ENCODE measurements around the gene CDR2L. TPM values are rescaled to one million over a fixed set of nuclear protein-coding genes. Genes with fewer than 3 reads are reported as not detected.

Gene CDR2L
- total and polyA plus RNA-seq, 4 donors, result 0.70 to 1.5 (median 0.94) TPM

DNA sequence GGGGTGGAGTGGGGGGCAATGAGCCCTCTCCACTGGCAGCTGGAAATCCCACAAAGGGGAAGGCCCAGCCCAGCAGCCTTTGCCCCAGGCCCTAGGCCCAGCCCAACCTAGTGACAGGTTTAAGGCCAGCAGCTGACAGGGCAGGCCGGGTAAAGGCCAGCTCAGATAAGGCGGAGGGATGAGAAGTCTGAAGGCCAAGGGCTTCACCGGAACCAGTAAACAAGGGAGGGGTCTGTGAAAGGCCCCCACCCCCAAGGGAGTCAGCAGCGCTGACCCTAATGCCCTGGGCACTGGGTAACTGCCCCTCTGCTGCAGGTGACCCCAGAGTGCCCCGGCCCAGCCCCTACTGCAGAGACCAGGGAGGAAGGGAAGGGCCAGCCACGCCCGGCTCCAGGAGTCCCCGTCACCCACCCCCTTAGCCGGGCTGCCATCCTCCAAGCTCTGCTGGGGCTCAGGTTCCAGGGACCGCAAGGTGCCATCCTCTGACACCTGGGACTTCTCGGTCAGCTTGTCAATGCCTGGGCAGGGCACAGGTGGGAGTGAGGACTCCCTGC lies 34.2 kb upstream of the CDR2L start:
- no peak for DNase-seq (ENCODE audit: low spot score)
- H3K36me3 ChIP-seq (ENCODE audit: control insufficient read depth in 4 of 4, insufficient read depth in 3 of 4, low read depth in 1 of 4, low read length in 3 of 4), result peaks cover 0 to 2% (median 1%) of the 10 kb centered on the region in 4 donors
- 74% methylated on average over 11 of the region's 11 CpGs for WGBS
- H3K9ac ChIP-seq (ENCODE audit: low read depth in 1 of 2, low read length in 2 of 2), result no peak overlapping the region
- H3K27me3 ChIP-seq (ENCODE audit: control insufficient read depth in 4 of 4, insufficient read depth in 4 of 4, low read length in 3 of 4), result no peaks in the 10 kb centered on the region
- no peaks in the 10 kb centered on the region for H3K4me1 ChIP-seq (ENCODE audit: control insufficient read depth in 4 of 4, insufficient read depth in 4 of 4, low read length in 3 of 4)
- TF ChIP-seq ATF3 (IDR thresholded peaks at IDR 0.05) (no peak), FOXA2 (IDR thresholded peaks at IDR 0.05) (no peak), NR2F2 (IDR thresholded peaks at IDR 0.05) (no peak), FOXA1 (IDR thresholded peaks at IDR 0.05) (no peak), JUND (IDR thresholded peaks at IDR 0.05) (no peak), GABPA (IDR thresholded peaks at IDR 0.05 in 1 of 2, conservative IDR thresholded peaks at IDR 0.05 in 1 of 2) (no peak), RXRA (IDR thresholded peaks at IDR 0.05) (no peak), YY1 (IDR thresholded peaks at IDR 0.05) (no peak), EGR1 (IDR thresholded peaks at IDR 0.05; ENCODE audit: low read depth in 2 of 2) (no peak)
- TF ChIP-seq, protein P1, sequence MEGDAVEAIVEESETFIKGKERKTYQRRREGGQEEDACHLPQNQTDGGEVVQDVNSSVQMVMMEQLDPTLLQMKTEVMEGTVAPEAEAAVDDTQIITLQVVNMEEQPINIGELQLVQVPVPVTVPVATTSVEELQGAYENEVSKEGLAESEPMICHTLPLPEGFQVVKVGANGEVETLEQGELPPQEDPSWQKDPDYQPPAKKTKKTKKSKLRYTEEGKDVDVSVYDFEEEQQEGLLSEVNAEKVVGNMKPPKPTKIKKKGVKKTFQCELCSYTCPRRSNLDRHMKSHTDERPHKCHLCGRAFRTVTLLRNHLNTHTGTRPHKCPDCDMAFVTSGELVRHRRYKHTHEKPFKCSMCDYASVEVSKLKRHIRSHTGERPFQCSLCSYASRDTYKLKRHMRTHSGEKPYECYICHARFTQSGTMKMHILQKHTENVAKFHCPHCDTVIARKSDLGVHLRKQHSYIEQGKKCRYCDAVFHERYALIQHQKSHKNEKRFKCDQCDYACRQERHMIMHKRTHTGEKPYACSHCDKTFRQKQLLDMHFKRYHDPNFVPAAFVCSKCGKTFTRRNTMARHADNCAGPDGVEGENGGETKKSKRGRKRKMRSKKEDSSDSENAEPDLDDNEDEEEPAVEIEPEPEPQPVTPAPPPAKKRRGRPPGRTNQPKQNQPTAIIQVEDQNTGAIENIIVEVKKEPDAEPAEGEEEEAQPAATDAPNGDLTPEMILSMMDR (IDR thresholded peaks at IDR 0.05; ENCODE audit: low read depth, low read length, missing input control), result no peak
- no peaks in the 10 kb centered on the region for H3K9me3 ChIP-seq (ENCODE audit: control insufficient read depth in 4 of 4, low read length in 3 of 4)
- H3K27ac ChIP-seq (ENCODE audit: low read depth in 1 of 2, low read length in 2 of 2), result no peak overlapping the region
- no peak overlapping the region for H3K4me3 ChIP-seq (ENCODE audit: low read depth in 1 of 3, low read length in 3 of 3)

DNA sequence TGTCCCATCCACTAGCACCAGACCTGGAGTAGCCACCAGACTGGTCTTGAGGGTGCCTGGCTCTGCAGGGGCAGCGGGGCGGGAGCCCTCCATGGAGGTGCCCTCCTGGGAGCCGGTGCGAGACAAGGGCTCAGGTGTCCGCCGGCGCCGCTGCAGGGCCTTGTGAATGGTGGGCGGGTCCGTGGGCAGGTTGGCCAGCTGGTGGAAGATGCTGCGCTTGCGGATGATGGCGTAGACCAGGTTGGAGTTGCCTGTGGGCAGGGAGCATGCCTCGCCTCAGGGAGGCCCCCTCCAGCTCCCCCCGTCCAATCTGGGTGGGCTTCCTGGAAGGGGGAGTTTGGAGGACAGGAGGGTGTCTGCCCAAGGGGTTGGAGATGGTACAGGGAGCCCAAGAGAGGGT lies 33.3 kb upstream of the CDR2L start:
- H3K36me3 ChIP-seq (ENCODE audit: control insufficient read depth in 4 of 4, insufficient read depth in 3 of 4, low read depth in 1 of 4, low read length in 3 of 4), result peaks cover 0 to 2% (median 1%) of the 10 kb centered on the region in 4 donors
- no peaks in the 10 kb centered on the region for H3K9me3 ChIP-seq (ENCODE audit: control insufficient read depth in 4 of 4, low read length in 3 of 4)
- H3K9ac ChIP-seq (ENCODE audit: low read depth in 1 of 2, low read length in 2 of 2), result no peak overlapping the region
- no peak overlapping the region for H3K27ac ChIP-seq (ENCODE audit: low read depth in 1 of 2, low read length in 2 of 2)
- TF ChIP-seq GABPA (IDR thresholded peaks at IDR 0.05 in 1 of 2, conservative IDR thresholded peaks at IDR 0.05 in 1 of 2) (no peak), ATF3 (IDR thresholded peaks at IDR 0.05) (no peak)
- no peaks in the 10 kb centered on the region for H3K27me3 ChIP-seq (ENCODE audit: control insufficient read depth in 4 of 4, insufficient read depth in 4 of 4, low read length in 3 of 4)
- no peak overlapping the region for H3K4me3 ChIP-seq (ENCODE audit: low read depth in 1 of 3, low read length in 3 of 3)
- H3K4me1 ChIP-seq (ENCODE audit: control insufficient read depth in 4 of 4, insufficient read depth in 4 of 4, low read length in 3 of 4), result no peaks in the 10 kb centered on the region
- no peak for DNase-seq (ENCODE audit: low spot score)
- 93% methylated on average over 15 of the region's 15 CpGs for WGBS

DNA sequence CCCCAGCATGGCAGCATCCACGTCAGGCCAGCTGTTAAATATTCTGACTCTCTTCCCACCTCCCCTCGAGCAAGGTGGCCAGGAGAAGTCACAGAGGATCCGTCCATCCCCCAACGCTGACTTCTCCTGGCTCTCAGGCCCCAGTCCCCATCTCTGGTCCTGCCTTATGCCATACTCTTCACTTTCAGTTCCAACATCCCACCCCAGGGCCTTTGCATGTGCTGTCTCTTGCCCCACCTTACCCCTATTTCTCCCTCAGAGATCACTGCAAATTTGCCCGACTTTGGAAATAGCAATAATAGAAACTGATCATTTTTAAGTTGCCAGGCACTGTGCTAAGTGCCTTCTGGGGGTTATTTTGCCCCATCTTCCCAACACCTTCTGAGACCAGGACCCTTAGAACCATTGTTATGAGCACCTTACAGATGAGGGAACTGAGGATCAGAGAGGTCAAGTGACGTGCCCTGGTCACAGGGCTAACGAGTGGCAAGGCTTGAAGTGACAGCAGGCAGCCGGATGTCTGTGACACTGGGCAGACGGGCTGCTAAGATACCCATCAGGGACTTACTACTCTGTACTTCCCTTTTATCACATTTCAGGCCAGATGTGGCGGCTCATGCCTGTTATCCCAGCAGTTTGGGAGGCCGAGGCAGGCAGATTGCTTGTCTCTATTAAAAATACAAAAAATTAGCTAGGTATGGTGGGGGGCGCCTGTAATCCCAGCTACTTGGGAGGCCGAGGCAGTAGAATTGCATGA lies 32.6 kb upstream of the CDR2L start:
- Histone ChIP-seq H3K4me3 (ENCODE audit: low read depth in 1 of 3, low read length in 3 of 3) (no peak overlapping the region), H3K9ac (ENCODE audit: low read depth in 1 of 2, low read length in 2 of 2) (no peak overlapping the region), H3K36me3 (ENCODE audit: control insufficient read depth in 4 of 4, insufficient read depth in 3 of 4, low read depth in 1 of 4, low read length in 3 of 4) (peaks cover 0 to 2% (median 1%) of the 10 kb centered on the region in 4 donors), H3K4me1 (ENCODE audit: control insufficient read depth in 4 of 4, insufficient read depth in 4 of 4, low read length in 3 of 4) (no peaks in the 10 kb centered on the region), H3K27me3 (ENCODE audit: control insufficient read depth in 4 of 4, insufficient read depth in 4 of 4, low read length in 3 of 4) (no peaks in the 10 kb centered on the region), H3K27ac (ENCODE audit: low read depth in 1 of 2, low read length in 2 of 2) (no peak overlapping the region), H3K9me3 (ENCODE audit: control insufficient read depth in 4 of 4, low read length in 3 of 4) (no peaks in the 10 kb centered on the region)
- TF ChIP-seq, protein P2, sequence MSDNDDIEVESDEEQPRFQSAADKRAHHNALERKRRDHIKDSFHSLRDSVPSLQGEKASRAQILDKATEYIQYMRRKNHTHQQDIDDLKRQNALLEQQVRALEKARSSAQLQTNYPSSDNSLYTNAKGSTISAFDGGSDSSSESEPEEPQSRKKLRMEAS (IDR thresholded peaks at IDR 0.05), result no peak
- TF ChIP-seq TAF1 (conservative IDR thresholded peaks at IDR 0.05), result no peak
- DNase-seq (ENCODE audit: low spot score), result no peak
- 74% methylated on average over 13 of the region's 13 CpGs for WGBS
